OCI-LY3 (cell line): ENCODE measurements around the gene CALR.

Experiments used
- H2AFZ ChIP-seq: fragments of 200-600, 300-600 bp; shearing (Covaris generic); 2 replicates; pipeline ENCODE4 v1.6.0; 2014; ENCODE audit warnings: antibody characterized with exemption, low read depth, low read length
- H3K27ac ChIP-seq: fragments of 200-600, 300-600 bp; sonication (generic); 2 replicates; pipeline ENCODE4 v1.5.1; 2014; ENCODE audit warnings: mild to moderate bottlenecking, low read length, moderate library complexity, mixed read lengths
- H3K27me3 ChIP-seq: fragments of 200-600, 300-600 bp; sonication (generic); 2 replicates; pipeline ENCODE4 v1.6.1; 2014; ENCODE audit warnings: low read depth, low read length, mixed read lengths
- H3K36me3 ChIP-seq: fragments of 200-600, 300-600 bp; sonication (generic); replicated peaks from 2 replicates; pipeline ENCODE3; 2014; ENCODE audit warnings: low read depth, low read length, mixed read lengths
- H3K4me1 ChIP-seq: fragments of 300-600, 200-600 bp; sonication (generic); 2 replicates; pipeline ENCODE4 v1.6.1; 2014; ENCODE audit warnings: low read length, mixed read lengths
- H3K4me2 ChIP-seq: fragments of 200-600, 300-600 bp; sonication (generic); 2 replicates; pipeline ENCODE4 v1.6.1; 2014; ENCODE audit warnings: low read length, mixed read lengths
- H3K4me3 ChIP-seq: fragments of 300-600, 200-600 bp; sonication (generic); 2 replicates; pipeline ENCODE4 v1.5.1; 2014; ENCODE audit warnings: antibody characterized with exemption, mild to moderate bottlenecking, low read length, moderate library complexity
- H3K79me2 ChIP-seq: fragments of 300-600, 200-600 bp; shearing (Covaris generic); 2 replicates; pipeline ENCODE4 v1.6.1; 2014; ENCODE audit warnings: mild to moderate bottlenecking, low read length, mixed read lengths
- H3K9ac ChIP-seq: fragments of 300-600, 200-600 bp; shearing (Covaris generic); 2 replicates; pipeline ENCODE4 v1.6.0; 2014; ENCODE audit warnings: mild to moderate bottlenecking, low read length, moderate library complexity
- H3K9me3 ChIP-seq: fragments of 200-600, 300-600 bp; shearing (Covaris generic); 2 replicates; pipeline ENCODE4 v1.6.1; 2014; ENCODE audit warnings: low read length, mixed read lengths; ENCODE audit not compliant: insufficient read depth
- H4K20me1 ChIP-seq: fragments of 200-600, 300-600 bp; sonication (generic); 2 replicates; pipeline ENCODE4 v1.6.1; 2016; ENCODE audit warnings: low read length, mixed read lengths; ENCODE audit not compliant: insufficient read depth
- EZH2phosphoT487 ChIP-seq: fragments of 200-600 bp; shearing (Covaris generic); IDR thresholded peaks from 2 replicates; pipeline ENCODE4 v1.6.1; 2018; ENCODE audit warnings: antibody characterized with exemption, mixed run types, low read depth
- TF ChIP-seq, protein P1 (sequence below): fragments of 200-600, 300-600 bp; sonication (generic); IDR thresholded peaks from 2 replicates; pipeline ENCODE4 v1.5.1; 2014; ENCODE audit warnings: antibody characterized with exemption, low read length, low read depth

CALR gene

DNA sequence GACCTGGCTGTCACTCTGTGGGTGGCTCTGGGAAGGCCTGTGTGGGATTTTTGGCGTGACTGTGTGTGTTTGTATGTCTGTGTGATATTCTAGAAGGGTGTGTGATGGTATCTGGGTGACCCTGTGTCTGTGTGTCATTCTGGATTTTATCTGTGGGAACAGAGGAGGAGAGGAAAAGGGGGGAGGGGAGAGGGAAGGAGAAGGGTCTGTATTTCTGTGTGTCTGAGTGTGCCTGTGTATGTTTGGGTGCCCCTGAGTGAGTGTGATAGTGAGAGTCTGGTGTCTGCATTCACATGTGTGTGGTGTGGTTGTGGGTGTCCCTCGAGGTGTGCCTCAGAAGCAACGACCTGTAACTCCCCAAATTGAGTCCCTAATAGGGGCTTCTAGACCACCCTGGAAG, 48.8 kb downstream of the CALR start:
- H3K4me1 ChIP-seq = peaks cover 19% of the 10 kb centered on the region; the same call in 1 of the 2 replicates
- H3K27ac ChIP-seq = no peak overlapping the region
- TF ChIP-seq EZH2phosphoT487 = no peak
- TF ChIP-seq, protein P1, sequence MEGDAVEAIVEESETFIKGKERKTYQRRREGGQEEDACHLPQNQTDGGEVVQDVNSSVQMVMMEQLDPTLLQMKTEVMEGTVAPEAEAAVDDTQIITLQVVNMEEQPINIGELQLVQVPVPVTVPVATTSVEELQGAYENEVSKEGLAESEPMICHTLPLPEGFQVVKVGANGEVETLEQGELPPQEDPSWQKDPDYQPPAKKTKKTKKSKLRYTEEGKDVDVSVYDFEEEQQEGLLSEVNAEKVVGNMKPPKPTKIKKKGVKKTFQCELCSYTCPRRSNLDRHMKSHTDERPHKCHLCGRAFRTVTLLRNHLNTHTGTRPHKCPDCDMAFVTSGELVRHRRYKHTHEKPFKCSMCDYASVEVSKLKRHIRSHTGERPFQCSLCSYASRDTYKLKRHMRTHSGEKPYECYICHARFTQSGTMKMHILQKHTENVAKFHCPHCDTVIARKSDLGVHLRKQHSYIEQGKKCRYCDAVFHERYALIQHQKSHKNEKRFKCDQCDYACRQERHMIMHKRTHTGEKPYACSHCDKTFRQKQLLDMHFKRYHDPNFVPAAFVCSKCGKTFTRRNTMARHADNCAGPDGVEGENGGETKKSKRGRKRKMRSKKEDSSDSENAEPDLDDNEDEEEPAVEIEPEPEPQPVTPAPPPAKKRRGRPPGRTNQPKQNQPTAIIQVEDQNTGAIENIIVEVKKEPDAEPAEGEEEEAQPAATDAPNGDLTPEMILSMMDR = no peak
- no peaks in the 10 kb centered on the region for H4K20me1 ChIP-seq
- H3K36me3 ChIP-seq = no peaks in the 10 kb centered on the region
- no peak overlapping the region for H2AFZ ChIP-seq
- H3K27me3 ChIP-seq = peaks cover 25% of the 10 kb centered on the region
- H3K79me2 ChIP-seq = no peaks in the 10 kb centered on the region
- no peak overlapping the region for H3K4me3 ChIP-seq
- no peak overlapping the region for H3K9ac ChIP-seq
- no peaks in the 10 kb centered on the region; the same call in 1 of the 2 replicates for H3K9me3 ChIP-seq
- H3K4me2 ChIP-seq = no peak overlapping the region

DNA sequence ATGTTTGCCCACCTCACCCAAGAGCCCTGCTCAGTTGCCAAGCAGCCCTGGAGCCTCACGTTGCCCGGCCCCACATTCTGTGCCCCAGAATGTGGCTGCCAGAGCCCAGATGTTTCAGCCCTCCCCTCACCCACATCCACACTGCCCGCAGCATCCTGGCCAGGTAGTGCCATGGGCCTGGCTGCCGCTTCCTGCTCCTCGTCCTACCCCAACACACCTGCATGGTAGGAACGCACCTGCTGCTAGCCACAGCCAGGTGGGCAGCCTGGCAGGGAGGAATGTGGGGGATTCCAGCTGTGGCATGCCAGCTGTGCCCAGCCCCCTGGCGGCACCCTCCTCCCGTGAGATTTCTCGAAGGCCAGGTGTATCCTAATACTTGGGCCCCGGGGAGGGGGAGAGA, 49.4 kb downstream of the CALR start:
- no peak overlapping the region for H3K4me2 ChIP-seq

DNA sequence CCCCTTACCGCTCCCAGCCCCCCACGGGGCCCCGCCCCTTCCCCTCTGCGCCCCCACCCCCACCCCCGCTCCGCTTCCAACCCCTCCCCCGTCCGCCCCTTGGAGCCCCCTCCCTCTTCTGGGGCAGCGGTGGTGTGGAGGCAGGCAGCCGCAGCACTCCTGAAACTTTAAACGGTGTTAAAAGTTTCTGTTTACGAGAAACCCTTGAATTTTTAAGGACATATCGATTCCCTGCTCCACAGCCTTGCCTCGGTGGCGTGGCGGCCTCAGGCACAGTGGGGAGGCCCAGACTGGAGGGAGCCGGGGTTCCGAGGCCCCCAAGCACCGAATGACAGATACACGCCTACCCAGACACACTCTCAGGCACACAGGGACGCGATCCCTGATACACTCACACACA, 52.0 kb downstream of the CALR start:
- H3K4me1 ChIP-seq = peaks cover 10% of the 10 kb centered on the region; the same call in 1 of the 2 replicates
- no peak overlapping the region for H2AFZ ChIP-seq
- H4K20me1 ChIP-seq = no peaks in the 10 kb centered on the region
- H3K9ac ChIP-seq = no peak overlapping the region
- H3K27ac ChIP-seq = no peak overlapping the region
- no peaks in the 10 kb centered on the region for H3K79me2 ChIP-seq
- H3K9me3 ChIP-seq = no peaks in the 10 kb centered on the region; the same call in 1 of the 2 replicates
- H3K27me3 ChIP-seq = 0 out of 2 replicates have a peak, but pooled peaks cover 4% of the 10 kb centered on the region
- no peak overlapping the region for H3K4me2 ChIP-seq
- no peak for TF ChIP-seq EZH2phosphoT487
- TF ChIP-seq, protein P1 = no peak
- no peak overlapping the region for H3K4me3 ChIP-seq
- H3K36me3 ChIP-seq = no peaks in the 10 kb centered on the region

More for the DNA sequence above, 49.4 kb downstream of the CALR start:
- Histone ChIP-seq H3K9ac (no peak overlapping the region), H3K79me2 (no peaks in the 10 kb centered on the region), H4K20me1 (no peaks in the 10 kb centered on the region), H3K36me3 (no peaks in the 10 kb centered on the region), H3K4me3 (no peak overlapping the region), H3K27ac (no peak overlapping the region), H3K9me3 (no peaks in the 10 kb centered on the region; the same call in 1 of the 2 replicates), H3K4me1 (peaks cover 19% of the 10 kb centered on the region; the same call in 1 of the 2 replicates), H2AFZ (no peak overlapping the region), H3K27me3 (peaks cover 19% of the 10 kb centered on the region)
- TF ChIP-seq, protein P1 = no peak
- TF ChIP-seq EZH2phosphoT487 = no peak

DNA sequence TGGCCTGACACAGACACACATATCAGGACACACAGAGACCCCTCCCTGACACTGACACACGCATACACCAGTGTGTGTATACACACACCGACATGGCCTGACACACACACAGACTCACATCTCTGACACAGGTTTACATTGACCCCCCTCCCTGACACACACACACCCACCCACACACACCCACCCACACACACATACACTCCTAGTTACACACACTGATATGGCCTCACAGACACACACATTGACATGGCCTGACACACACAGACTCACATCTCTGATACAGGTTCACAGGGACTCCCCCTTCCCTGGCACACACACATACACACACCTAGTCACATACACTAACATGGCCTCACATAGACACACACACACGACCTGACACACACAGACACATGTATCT, 52.4 kb downstream of the CALR start:
- H3K4me1 ChIP-seq = peaks cover 10% of the 10 kb centered on the region; the same call in 1 of the 2 replicates
- no peaks in the 10 kb centered on the region; the same call in 1 of the 2 replicates for H3K79me2 ChIP-seq
- H3K4me3 ChIP-seq = no peak overlapping the region
- 0 out of 2 replicates have a peak, but pooled peaks cover 4% of the 10 kb centered on the region for H3K27me3 ChIP-seq
- H3K9me3 ChIP-seq = no peaks in the 10 kb centered on the region; the same call in 1 of the 2 replicates
- no peak overlapping the region for H2AFZ ChIP-seq
- no peaks in the 10 kb centered on the region for H3K36me3 ChIP-seq
- H4K20me1 ChIP-seq = no peaks in the 10 kb centered on the region
- no peak overlapping the region for H3K27ac ChIP-seq
- TF ChIP-seq EZH2phosphoT487 = no peak
- TF ChIP-seq, protein P1 = no peak
- no peak overlapping the region for H3K9ac ChIP-seq
- H3K4me2 ChIP-seq = no peak overlapping the region
